Esophagus squamous epithelium (tissue), 4 donors: ENCODE data around the gene CALHM3.

Source experiments
- CTCF ChIP-seq, 6 experiments: fragments of 450-650 bp in 4 of 6; fragments of 200-600 bp in 2 of 6; sonication (generic) in 2 of 6; IDR thresholded peaks; one replicate each; pipeline ENCODE4 v1.5.1; 2016 to 2019; ENCODE audit warnings: antibody characterized with exemption in 6 of 6, mild to moderate bottlenecking in 4 of 6, moderate library complexity in 4 of 6
- POLR2A ChIP-seq, 4 donors: fragments of 450-650 bp; IDR thresholded peaks; one replicate each; pipeline ENCODE4 v1.6.1; 2017; ENCODE audit warnings: antibody characterized with exemption in 4 of 4, mild to moderate bottlenecking in 4 of 4, moderate library complexity in 3 of 4

- TF ChIP-seq CTCF (IDR thresholded peaks at IDR 0.05) (no peak), POLR2A (IDR thresholded peaks at IDR 0.05) (no peak)
These were observed 18.3 kb upstream of the CALHM3 start for GRCh38 chr10:103497161-103497915.
